ENCODE results near the gene IL6R. TPM values are rescaled to one million over a fixed set of nuclear protein-coding genes. Genes with fewer than 3 reads are reported as not detected.
A peak's percentile ranks its signal among the peaks of the same experiment; 100 is the strongest.

Gene IL6R
- total and polyA plus RNA-seq, 2 donors (not counting 1 experiment from before 2014, with no cell fraction given) = 3.5 to 5.3 TPM

GRCh38 chr1:154403983-154404382 lies 1.2 kb upstream of the IL6R start:
- no peak overlapping the region for H3K27ac Mint-ChIP-seq

More at GRCh38 chr1:154403983-154404382, 1.2 kb upstream of the IL6R start:
- H3K4me3 Mint-ChIP-seq = no peak overlapping the region
- Histone ChIP-seq H3K36me3 (replicated peaks in 1 of 2; ENCODE audit: control extremely low read depth in 1 of 2, control insufficient read depth in 1 of 2, extremely low read depth in 1 of 2, insufficient read depth in 2 of 2, low read length in 1 of 2) (no peaks in the 10 kb centered on the region), H3K4me2 (replicated peaks; ENCODE audit: low read depth, low read length, poor library complexity, severe bottlenecking) (peak overlapping the region; percentile 90), H3K9ac (ENCODE audit: low read length) (no peak overlapping the region), H3K4me1 (ENCODE audit: control insufficient read depth in 2 of 2, insufficient read depth in 2 of 2, low read length in 2 of 2) (peaks cover 44 to 60% of the 10 kb centered on the region in 2 donors), H4K20me1 (ENCODE audit: control insufficient read depth, insufficient read depth, low read length, poor library complexity, severe bottlenecking) (peaks cover 4% of the 10 kb centered on the region), H3K27ac (ENCODE audit: low read length in 2 of 2) (no peak overlapping the region), H3K4me3 (ENCODE audit: control extremely low read depth in 1 of 5, extremely low read depth in 1 of 5, insufficient read depth in 1 of 5, low read depth in 2 of 5, low read length in 4 of 5) (no peak overlapping the region), H3K9me3 (ENCODE audit: control extremely low read depth in 1 of 3, control insufficient read depth in 2 of 3, insufficient read depth in 1 of 3, low read length in 2 of 3) (no peaks in the 10 kb centered on the region), H3K27me3 (replicated peaks in 1 of 4; ENCODE audit: control extremely low read depth in 1 of 4, control insufficient read depth in 3 of 4, insufficient read depth in 4 of 4, low read length in 3 of 4) (peaks cover 0 to 16% (median 3%) of the 10 kb centered on the region in 4 experiments), H2AFZ (ENCODE audit: insufficient read depth, low read depth, low read length, poor library complexity, severe bottlenecking) (no peak overlapping the region), H3K79me2 (ENCODE audit: control insufficient read depth, insufficient read depth, low read length) (no peaks in the 10 kb centered on the region)
- H3K9me3 Mint-ChIP-seq (ENCODE audit: insufficient read depth) = no peaks in the 10 kb centered on the region
- intact Hi-C loops (cut with micrococcal nuclease) = loop anchor here (2.0 to 10.0 kb wide), 2 partner anchors 75 to 79 kb away; partner anchors contain the start of genes AQP10 and ATP8B2
- ChIA-PET CTCF (interaction anchor here (0.5 to 2.3 kb wide), 2 partner anchors 76 to 406 kb away, joined by 3 to 7 read pairs; no protein-coding TSS in a partner anchor), POLR2A (interaction anchor here (0.5 kb wide), 1 partner anchor 17 kb away, joined by 3 read pairs; no protein-coding TSS in a partner anchor)
- ATAC-seq (ENCODE audit: low read depth) (no peak), DNase-seq (no peak)
- H3K27me3 Mint-ChIP-seq = no peaks in the 10 kb centered on the region
- peaks cover 49% of the 10 kb centered on the region for H3K4me1 Mint-ChIP-seq
- TF ChIP-seq CTCF (IDR thresholded peaks at IDR 0.05) (no peak), EZH2 (IDR thresholded peaks at IDR 0.05; ENCODE audit: borderline replicate concordance, insufficient read depth, low read depth, low read length, poor library complexity, severe bottlenecking) (no peak)
- WGBS (ENCODE audit: insufficient coverage) = 0% methylated on average over 1 of the region's 3 CpGs

Measured in B cell (primary cell).